A673 (cell line): Measurements from ENCODE around the gene GLUD1. TPM values are rescaled to one million over a fixed set of nuclear protein-coding genes. Genes with fewer than 3 reads are reported as not detected.
"Not testable (repeated sequence)": the region's sequence is repeated elsewhere in the genome, so short reads cannot be mapped to it uniquely, and the experiment has no call there.

Experiments
- BruUV-seq: library from RNA; stranded (reverse); fragments of 400-500 nt; replicated peaks from 2 replicates; lab custom pipeline; 2021; lab: Mats Ljungman, UMichigan
- CTCF ChIA-PET: fragments of 300-600 bp; sonication (Branson Sonifier 250); formaldehyde crosslinking; loops from one replicate; lab custom pipeline; 2022; ENCODE audit warnings: antibody characterized with exemption; lab: Charles Lee
- POLR2A ChIA-PET: fragments of 300-600 bp; sonication (Branson Sonifier 250); formaldehyde crosslinking; loops from one replicate; lab custom pipeline; 2022; ENCODE audit warnings: antibody characterized with exemption; ENCODE audit not compliant: low non-redundant PET; lab: Charles Lee
- DNase-seq: peaks from one replicate; pipeline ENCODE4 v3.0.0-alpha.2; 2015; ENCODE audit warnings: low spot score
- H3K27ac ChIP-seq: fragments of 200-600 bp; sonication (generic); 2 replicates; pipeline ENCODE4 v1.5.1; 2016; ENCODE audit warnings: mixed run types, low read depth, mild to moderate bottlenecking, mixed read lengths, antibody characterized with exemption, low read length; ENCODE audit not compliant: poor library complexity, severe bottlenecking
- H3K27me3 ChIP-seq: fragments of 200-600 bp; sonication (generic); replicated peaks from 2 replicates; pipeline ENCODE4 v1.6.1; 2017; ENCODE audit warnings: mixed run types, low read depth, mild to moderate bottlenecking, mixed read lengths, antibody characterized with exemption, low read length; ENCODE audit not compliant: insufficient read depth, poor library complexity
- H3K36me3 ChIP-seq: fragments of 200-600 bp; sonication (generic); 2 replicates; pipeline ENCODE4 v1.6.1; 2016; ENCODE audit warnings: mixed run types, mild to moderate bottlenecking, mixed read lengths, antibody characterized with exemption, low read length; ENCODE audit not compliant: insufficient read depth, poor library complexity, severe bottlenecking
- H3K4me1 ChIP-seq: fragments of 200-600 bp; sonication (generic); 2 replicates; pipeline ENCODE4 v1.6.1; 2017; ENCODE audit warnings: mixed run types, mild to moderate bottlenecking, mixed read lengths, antibody characterized with exemption, low read length; ENCODE audit not compliant: insufficient read depth, poor library complexity, severe bottlenecking
- H3K4me3 ChIP-seq: fragments of 200-600 bp; sonication (generic); 2 replicates; pipeline ENCODE4 v1.5.1; 2016; ENCODE audit warnings: low read depth, mixed run types, mild to moderate bottlenecking, mixed read lengths, low read length; ENCODE audit not compliant: poor library complexity, severe bottlenecking
- H3K9me3 ChIP-seq: fragments of 200-600 bp; sonication (generic); 2 replicates; pipeline ENCODE4 v1.6.1; 2016; ENCODE audit warnings: mixed run types, low read depth, mild to moderate bottlenecking, mixed read lengths, antibody characterized with exemption, low read length; ENCODE audit not compliant: poor library complexity, severe bottlenecking
- CTCF ChIP-seq: fragments of 300-800, 200-600 bp; sonication (generic); conservative IDR thresholded peaks from 2 replicates; pipeline ENCODE4 v1.5.1; 2017; ENCODE audit warnings: low read depth, mild to moderate bottlenecking, antibody characterized with exemption, low read length, moderate library complexity, mixed read lengths
- EZH2 ChIP-seq: fragments of 200-600 bp; sonication (generic); IDR thresholded peaks from 2 replicates; pipeline ENCODE4 v1.6.1; 2017; ENCODE audit warnings: borderline replicate concordance, low read depth, mild to moderate bottlenecking, mixed read lengths, antibody characterized with exemption, low read length; ENCODE audit not compliant: poor library complexity, severe bottlenecking
- intact Hi-C: fragments of 100-400 bp; cut with micrococcal nuclease; formaldehyde crosslinking; loops from one replicate; pipeline ENCODE4 v1.10.0; 2022; ENCODE audit not compliant: unreplicated experiment
- total RNA-seq: library from RNA; stranded (reverse); gene quantifications from 2 replicates; pipeline ENCODE4 v1.2.3, GENCODE V29; 2021

GLUD1 gene
- total RNA-seq, 1 experiment from 2014 or later, result 142 TPM

GRCh38 chr10:87105446-87106124, 10.9 kb upstream of the GLUD1 start:
- BruUV-seq, result no TSS peak
- POLR2A ChIA-PET, result no interaction called here
- no peaks in the 10 kb centered on the region for H3K27me3 ChIP-seq
- TF ChIP-seq EZH2 (no peak), CTCF (no peak)
- intact Hi-C loops, result no loop called here
- DNase-seq, result no peak
- CTCF ChIA-PET, result no interaction called here
- no peak overlapping the region for H3K4me3 ChIP-seq
- H3K9me3 ChIP-seq, result no peaks in the 10 kb centered on the region
- H3K27ac ChIP-seq, result no peak overlapping the region
- H3K36me3 ChIP-seq, result peaks cover 24% of the 10 kb centered on the region
- H3K4me1 ChIP-seq, result no peaks in the 10 kb centered on the region

- H3K36me3 ChIP-seq, result peaks cover 30% of the 10 kb centered on the region
- POLR2A ChIA-PET, H3K4me3 ChIP-seq, H3K4me1 ChIP-seq, H3K27me3 ChIP-seq, BruUV-seq, intact Hi-C loops, CTCF ChIA-PET, DNase-seq, H3K9me3 ChIP-seq, H3K27ac ChIP-seq: not testable (repeated sequence)
These were observed 10.1 kb upstream of the GLUD1 start for GRCh38 chr10:87104727-87105126.

GRCh38 chr10:87101996-87102395, 7.4 kb upstream of the GLUD1 start:
- no peak overlapping the region for H3K27ac ChIP-seq
- H3K4me1 ChIP-seq, result no peaks in the 10 kb centered on the region
- no peak for TF ChIP-seq CTCF
- TF ChIP-seq EZH2, result no peak
- intact Hi-C loops, result no loop called here
- no peak overlapping the region for H3K4me3 ChIP-seq
- ChIA-PET CTCF (no interaction called here), POLR2A (no interaction called here)
- H3K9me3 ChIP-seq, result no peaks in the 10 kb centered on the region
- BruUV-seq, result no TSS peak
- no peak for DNase-seq
- no peaks in the 10 kb centered on the region for H3K27me3 ChIP-seq
- peaks cover 39% of the 10 kb centered on the region for H3K36me3 ChIP-seq
